ENCODE results near the gene FUT6. TPM values are rescaled to one million over a fixed set of nuclear protein-coding genes. Genes with fewer than 3 reads are reported as not detected.
"Not testable (repeated sequence)": the region's sequence is repeated elsewhere in the genome, so short reads cannot be mapped to it uniquely, and the experiment has no call there.

Gene FUT6
- total and polyA plus RNA-seq, 4 donors, result 0.67 to 2.6 (median 1.9) TPM; not detected in 1

- Histone ChIP-seq H3K27ac (ENCODE audit: low read depth in 1 of 2, low read length in 1 of 2) (peak within 1 kb of the TSS in 1 of 2 donors; percentile 87), H3K9ac (ENCODE audit: insufficient read depth in 1 of 2, low read length in 2 of 2) (no peak within 1 kb of the TSS), H3K4me1 (ENCODE audit: control insufficient read depth in 5 of 5, insufficient read depth in 5 of 5, low read length in 5 of 5) (peaks cover 0 to 13% (median 5%) of the 10 kb centered on the region in 5 donors), H3K9me3 (ENCODE audit: control insufficient read depth in 4 of 4, insufficient read depth in 3 of 4, low read length in 3 of 4) (peaks cover 0 to 2% (median 0%) of the 10 kb centered on the region in 4 donors), H3K27me3 (ENCODE audit: control insufficient read depth in 3 of 3, insufficient read depth in 3 of 3, low read length in 2 of 3) (no peaks in the 10 kb centered on the region), H3K36me3 (ENCODE audit: control insufficient read depth in 4 of 4, insufficient read depth in 4 of 4, low read length in 4 of 4) (no peaks in the 10 kb centered on the region), H3K4me3 (no peak within 1 kb of the TSS)
- DNase-seq (no peak), ATAC-seq (ENCODE audit: insufficient read depth, low FRiP score) (peak; percentile 81)
- WGBS, 2 donors, result 52 to 64% methylated on average over 10 of the region's 10 CpGs
- no peak for TF ChIP-seq CTCF (IDR thresholded peaks at IDR 0.05; ENCODE audit: control extremely low read depth, extremely low read depth)
These were observed 11.8 kb upstream of the FUT6 start, which contains the start of gene FUT3 for GRCh38 chr19:5851302-5851701. Gene FUT3 (minus strand): TSS chr19:5851449.

- no peak overlapping the region for H3K9ac ChIP-seq (ENCODE audit: insufficient read depth in 1 of 2, low read length in 2 of 2)
- H3K4me1 ChIP-seq (ENCODE audit: control insufficient read depth in 5 of 5, insufficient read depth in 5 of 5, low read length in 5 of 5), result peaks cover 0 to 13% (median 5%) of the 10 kb centered on the region in 5 donors
- H3K36me3 ChIP-seq (ENCODE audit: control insufficient read depth in 4 of 4, insufficient read depth in 4 of 4, low read length in 4 of 4), result no peaks in the 10 kb centered on the region
- DNase-seq (peak; percentile 77 to 87 (median 86)), ATAC-seq (ENCODE audit: insufficient read depth, low FRiP score) (no peak)
- H3K9me3 ChIP-seq (ENCODE audit: control insufficient read depth in 4 of 4, insufficient read depth in 3 of 4, low read length in 3 of 4), result no peaks in the 10 kb centered on the region
- WGBS, 2 donors, result 15 to 28% methylated on average over 5 of the region's 5 CpGs
- peak overlapping the region in 1 of 2 donors; percentile 87 for H3K27ac ChIP-seq (ENCODE audit: low read depth in 1 of 2, low read length in 1 of 2)
- H3K27me3 ChIP-seq (ENCODE audit: control insufficient read depth in 3 of 3, insufficient read depth in 3 of 3, low read length in 2 of 3), result no peaks in the 10 kb centered on the region
- TF ChIP-seq CTCF (IDR thresholded peaks at IDR 0.05; ENCODE audit: control extremely low read depth, extremely low read depth), result no peak
- H3K4me3 ChIP-seq, result no peak overlapping the region
These were observed 11.3 kb upstream of the FUT6 start for GRCh38 chr19:5850743-5851293.

GRCh38 chr19:5850189-5850588, 10.7 kb upstream of the FUT6 start:
- peak overlapping the region in 1 of 2 donors; percentile 14 for H3K27ac ChIP-seq (ENCODE audit: low read depth in 1 of 2, low read length in 1 of 2)
- no peak for TF ChIP-seq CTCF (IDR thresholded peaks at IDR 0.05; ENCODE audit: control extremely low read depth, extremely low read depth)
- H3K9ac ChIP-seq (ENCODE audit: insufficient read depth in 1 of 2, low read length in 2 of 2), result no peak overlapping the region
- 82 to 88% methylated on average over 6 of the region's 6 CpGs for WGBS, 2 donors
- H3K36me3 ChIP-seq (ENCODE audit: control insufficient read depth in 4 of 4, insufficient read depth in 4 of 4, low read length in 4 of 4), result no peaks in the 10 kb centered on the region
- DNase-seq (no peak), ATAC-seq (ENCODE audit: insufficient read depth, low FRiP score) (no peak)
- H3K4me1 ChIP-seq (ENCODE audit: control insufficient read depth in 5 of 5, insufficient read depth in 5 of 5, low read length in 5 of 5), result peaks cover 0 to 13% (median 5%) of the 10 kb centered on the region in 5 donors
- H3K27me3 ChIP-seq (ENCODE audit: control insufficient read depth in 3 of 3, insufficient read depth in 3 of 3, low read length in 2 of 3), result no peaks in the 10 kb centered on the region
- H3K4me3 ChIP-seq, result no peak overlapping the region
- no peaks in the 10 kb centered on the region for H3K9me3 ChIP-seq (ENCODE audit: control insufficient read depth in 4 of 4, insufficient read depth in 3 of 4, low read length in 3 of 4)

- not testable (repeated sequence) for ATAC-seq (ENCODE audit: insufficient read depth, low FRiP score); H3K27me3 ChIP-seq (ENCODE audit: control insufficient read depth in 3 of 3, insufficient read depth in 3 of 3, low read length in 2 of 3); H3K9ac ChIP-seq (ENCODE audit: insufficient read depth in 1 of 2, low read length in 2 of 2); H3K4me3 ChIP-seq; H3K36me3 ChIP-seq (ENCODE audit: control insufficient read depth in 4 of 4, insufficient read depth in 4 of 4, low read length in 4 of 4); H3K9me3 ChIP-seq (ENCODE audit: control insufficient read depth in 4 of 4, insufficient read depth in 3 of 4, low read length in 3 of 4); H3K27ac ChIP-seq (ENCODE audit: low read depth in 1 of 2, low read length in 1 of 2); DNase-seq
- H3K4me1 ChIP-seq (ENCODE audit: control insufficient read depth in 5 of 5, insufficient read depth in 5 of 5, low read length in 5 of 5), result peaks cover 0 to 13% (median 5%) of the 10 kb centered on the region in 5 donors
- WGBS, 2 donors, result 85 to 86% methylated on average over 5 of the region's 5 CpGs
These were observed 9.1 kb upstream of the FUT6 start for GRCh38 chr19:5848621-5849020.

GRCh38 chr19:5847846-5848245, 8.3 kb upstream of the FUT6 start:
- H3K4me1 ChIP-seq (ENCODE audit: control insufficient read depth in 5 of 5, insufficient read depth in 5 of 5, low read length in 5 of 5), result peaks cover 0 to 13% (median 5%) of the 10 kb centered on the region in 5 donors
- H3K9me3 ChIP-seq (ENCODE audit: control insufficient read depth in 4 of 4, insufficient read depth in 3 of 4, low read length in 3 of 4); DNase-seq; H3K9ac ChIP-seq (ENCODE audit: insufficient read depth in 1 of 2, low read length in 2 of 2); ATAC-seq (ENCODE audit: insufficient read depth, low FRiP score); H3K36me3 ChIP-seq (ENCODE audit: control insufficient read depth in 4 of 4, insufficient read depth in 4 of 4, low read length in 4 of 4); H3K27me3 ChIP-seq (ENCODE audit: control insufficient read depth in 3 of 3, insufficient read depth in 3 of 3, low read length in 2 of 3); H3K27ac ChIP-seq (ENCODE audit: low read depth in 1 of 2, low read length in 1 of 2); H3K4me3 ChIP-seq: not testable (repeated sequence)
- 87 to 88% methylated on average over 10 of the region's 10 CpGs for WGBS, 2 donors
